Retina (tissue), 1 donor: ENCODE results near the gene ERBB4.
"Not testable (repeated sequence)": the region's sequence is repeated elsewhere in the genome, so short reads cannot be mapped to it uniquely, and the experiment has no call there.

Experiments used
- DNase-seq: peaks from one replicate; pipeline ENCODE4 v3.0.0-alpha.2; 2016

Gene ERBB4

GRCh38 chr2:212526059-212526458 lies 12.5 kb downstream of the ERBB4 start:
- no peak for DNase-seq

GRCh38 chr2:212523756-212524155 lies 14.8 kb downstream of the ERBB4 start:
- no peak for DNase-seq

GRCh38 chr2:212520340-212520739 lies 18.3 kb downstream of the ERBB4 start:
- DNase-seq = no peak

- no peak for DNase-seq
These were observed 20.9 kb downstream of the ERBB4 start for GRCh38 chr2:212517693-212518092.

- no peak for DNase-seq
These were observed 33.0 kb downstream of the ERBB4 start for GRCh38 chr2:212505586-212505985.

- no peak for DNase-seq
These were observed 43.6 kb downstream of the ERBB4 start for GRCh38 chr2:212495046-212495445.

- DNase-seq = no peak
These were observed 44.1 kb downstream of the ERBB4 start for GRCh38 chr2:212494418-212495020.

- DNase-seq = no peak
These were observed 48.8 kb downstream of the ERBB4 start for GRCh38 chr2:212489719-212490346.

- DNase-seq = no peak
These were observed 50.0 kb downstream of the ERBB4 start for GRCh38 chr2:212488611-212489010.

GRCh38 chr2:212484563-212485080 lies 54.0 kb downstream of the ERBB4 start:
- DNase-seq = no peak

- DNase-seq = no peak
These were observed 58.2 kb downstream of the ERBB4 start for GRCh38 chr2:212480447-212480846.

GRCh38 chr2:212477571-212477970 lies 61.0 kb downstream of the ERBB4 start:
- DNase-seq = no peak

- no peak for DNase-seq
These were observed 65.4 kb downstream of the ERBB4 start for GRCh38 chr2:212473211-212473610.

GRCh38 chr2:212467551-212467950 lies 71.1 kb downstream of the ERBB4 start:
- DNase-seq = not testable (repeated sequence)

- DNase-seq = no peak
These were observed 73.1 kb downstream of the ERBB4 start for GRCh38 chr2:212465456-212465855.

GRCh38 chr2:212461708-212462107 lies 76.9 kb downstream of the ERBB4 start:
- DNase-seq = not testable (repeated sequence)

GRCh38 chr2:212454149-212454548 lies 84.5 kb downstream of the ERBB4 start:
- no peak for DNase-seq

GRCh38 chr2:212451786-212452231 lies 86.8 kb downstream of the ERBB4 start:
- DNase-seq = peak; percentile 20

- no peak for DNase-seq
These were observed 89.9 kb downstream of the ERBB4 start for GRCh38 chr2:212448698-212449097.

GRCh38 chr2:212441821-212442220 lies 96.8 kb downstream of the ERBB4 start:
- DNase-seq = no peak

- no peak for DNase-seq
These were observed 97.5 kb downstream of the ERBB4 start for GRCh38 chr2:212441141-212441540.

GRCh38 chr2:212428681-212429478 lies 109.7 kb downstream of the ERBB4 start:
- peak; percentile 18 for DNase-seq

- no peak for DNase-seq
These were observed 111.0 kb downstream of the ERBB4 start for GRCh38 chr2:212427638-212428037.
